Kidney tubule cell (primary cell): ENCODE results near the gene OR4A15.

Experiments used
- DNase-seq: peaks from one replicate; pipeline ENCODE4 v3.0.0-alpha.2; 2018; ENCODE audit warnings: low spot score

OR4A15 gene

DNA sequence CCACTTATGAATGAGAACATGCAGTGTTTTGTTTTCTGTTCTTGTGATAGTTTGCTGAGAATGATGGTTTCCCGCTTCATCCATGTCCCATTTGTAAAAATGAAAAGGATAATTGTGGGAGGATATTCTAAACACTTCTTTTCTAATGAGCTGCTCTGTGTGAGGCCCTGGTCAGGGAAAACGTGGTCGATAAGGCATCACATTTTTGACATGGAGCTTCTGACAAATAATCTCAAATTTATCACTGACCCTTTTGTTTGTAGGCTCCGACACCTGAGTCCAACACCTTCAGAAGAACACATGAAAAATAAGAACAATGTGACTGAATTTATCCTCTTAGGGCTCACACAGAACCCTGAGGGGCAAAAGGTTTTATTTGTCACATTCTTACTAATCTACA is at the start of gene OR4A15:
TSS of gene OR4A15 (plus strand) at position 301 of the 400 bp plus-strand sequence. CDS start at position 301, 0 bp downstream.
- DNase-seq: no peak

DNA sequence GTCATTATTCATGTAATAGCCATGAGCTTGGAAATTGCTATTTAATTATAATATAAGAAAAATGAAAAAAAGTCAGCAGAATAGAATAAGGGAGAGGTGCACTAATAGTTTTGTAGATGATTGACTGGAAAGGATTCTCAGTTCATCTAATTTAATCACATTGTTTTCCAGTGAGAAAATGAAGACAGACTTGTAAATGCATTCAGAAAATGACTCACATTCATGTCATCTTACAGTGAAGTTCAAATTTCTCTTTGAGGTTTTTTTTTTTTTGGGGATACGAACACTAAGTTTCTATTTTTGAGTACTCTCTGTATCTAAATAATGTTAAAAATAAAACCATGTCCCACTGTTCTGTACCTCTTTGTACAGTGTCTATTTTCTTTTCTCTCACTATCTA is 43.3 kb upstream of the OR4A15 start:
- no peak for DNase-seq

DNA sequence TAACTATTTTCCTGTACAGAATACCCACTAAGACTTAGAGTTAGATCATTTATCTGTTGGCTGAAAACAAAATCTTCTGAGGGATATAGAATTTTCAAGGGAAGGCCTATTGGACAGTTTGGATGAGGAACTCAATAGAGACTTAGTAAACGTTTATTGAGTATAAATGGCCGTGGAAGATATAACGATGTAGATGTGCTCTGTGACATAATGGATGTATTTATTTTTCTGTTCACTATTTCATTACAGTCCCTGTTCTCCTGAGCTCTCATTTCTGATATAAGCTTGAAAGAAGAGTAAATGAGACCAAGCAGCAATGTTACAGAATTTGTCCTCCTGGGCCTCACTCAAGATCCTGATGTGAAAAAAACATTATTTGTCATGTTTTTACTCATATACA is 24.9 kb upstream of the OR4A15 start, which contains the start of gene OR4A16:
TSS of gene OR4A16 (plus strand) at position 301 of the 400 bp plus-strand sequence. CDS start at position 301, 0 bp downstream.
- no peak for DNase-seq

DNA sequence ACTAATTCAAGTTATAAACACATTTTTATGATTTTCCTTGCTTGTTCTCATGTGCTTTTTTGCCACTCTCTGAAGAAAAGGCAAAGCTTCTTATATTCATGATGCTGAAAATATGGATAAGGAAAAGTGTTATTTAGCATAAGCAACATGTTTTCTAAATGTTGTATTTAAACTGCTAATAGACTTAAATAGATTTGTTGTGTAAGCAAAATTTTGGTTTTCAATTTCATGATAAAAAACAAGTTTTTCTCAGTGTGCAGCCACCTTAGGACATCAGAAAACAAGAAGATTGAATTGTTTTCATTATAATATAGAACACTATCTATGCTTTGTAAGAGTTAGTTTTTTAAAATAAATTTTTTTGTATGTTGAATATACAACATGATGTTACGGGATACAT is 22.5 kb upstream of the OR4A15 start:
- no peak for DNase-seq

DNA sequence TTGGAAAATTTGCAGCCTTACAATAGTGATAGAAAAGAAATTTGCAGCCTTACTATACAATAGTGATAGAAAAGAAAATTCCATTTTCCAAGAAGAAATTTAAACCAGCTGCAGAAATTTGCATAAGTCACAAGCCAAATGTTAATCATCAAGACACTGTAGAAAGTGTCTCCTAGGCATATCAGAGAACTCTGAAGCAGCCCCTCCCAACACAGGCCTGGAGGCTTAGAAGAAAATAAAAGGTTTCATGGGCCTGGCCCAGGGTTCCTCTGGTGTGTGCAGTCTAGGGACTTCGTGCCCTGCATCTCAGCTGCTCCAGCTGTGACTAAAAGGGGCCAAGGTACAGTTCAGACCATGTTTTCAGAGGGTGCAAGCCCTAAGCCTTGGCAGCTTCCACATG is 18.7 kb upstream of the OR4A15 start:
- no peak for DNase-seq

DNA sequence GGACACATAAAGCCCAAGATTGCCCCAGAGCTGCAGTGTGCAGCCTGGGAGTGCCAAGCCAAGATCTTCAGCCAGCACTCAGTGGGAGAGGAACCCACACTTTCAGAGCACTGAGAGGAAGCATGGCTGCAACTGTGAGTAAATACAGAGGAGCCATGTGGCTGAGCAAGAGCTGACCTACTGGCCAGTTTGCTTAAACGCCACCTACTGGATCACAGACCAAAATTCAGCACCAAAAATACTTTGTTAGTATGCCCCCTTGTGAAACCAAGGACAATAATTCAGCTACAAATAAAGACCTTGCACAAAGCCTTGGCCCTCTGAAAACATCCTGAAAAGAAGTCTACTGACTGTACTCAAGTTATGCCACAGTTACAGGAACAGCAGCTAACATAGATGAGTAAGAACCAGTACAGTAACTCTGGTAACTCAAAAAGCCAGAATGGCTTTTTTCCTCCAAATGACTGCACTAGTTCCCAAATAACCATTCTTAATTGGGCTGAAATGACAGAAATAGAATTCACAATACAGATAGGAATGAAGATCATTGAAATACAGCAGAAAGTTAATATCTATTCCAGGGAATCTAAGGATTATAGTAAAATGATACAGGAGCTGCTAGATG is 10.1 kb upstream of the OR4A15 start:
- DNase-seq: no peak

DNA sequence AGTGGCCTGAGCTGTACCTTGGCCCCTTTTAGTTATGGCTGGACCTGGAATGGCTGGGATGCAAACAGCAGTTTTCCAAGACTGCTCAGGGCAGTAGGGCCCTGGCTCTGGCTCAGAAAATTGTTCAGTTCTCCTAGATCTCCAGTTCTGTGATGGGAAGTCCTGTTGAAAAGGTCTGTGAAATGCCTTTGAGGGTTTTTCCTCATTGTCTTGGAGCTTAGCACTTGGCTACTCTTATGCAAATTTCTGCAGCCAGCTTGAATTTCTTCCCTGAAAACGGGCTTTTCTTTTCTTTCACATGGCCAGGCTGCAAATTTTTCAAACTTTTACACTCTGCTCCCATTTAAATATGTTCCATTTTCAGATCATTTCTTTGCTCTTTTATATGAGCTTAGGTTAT is 33.2 kb downstream of the OR4A15 start:
- DNase-seq: no peak
